EL (cell line): ENCODE results near the gene PCGF2.
"Not testable (repeated sequence)": the region's sequence is repeated elsewhere in the genome, so short reads cannot be mapped to it uniquely, and the experiment has no call there.

Experiments used
- DNase-seq: peaks from one replicate; pipeline ENCODE4 v3.0.0-alpha.2; 2016

Gene PCGF2

DNA sequence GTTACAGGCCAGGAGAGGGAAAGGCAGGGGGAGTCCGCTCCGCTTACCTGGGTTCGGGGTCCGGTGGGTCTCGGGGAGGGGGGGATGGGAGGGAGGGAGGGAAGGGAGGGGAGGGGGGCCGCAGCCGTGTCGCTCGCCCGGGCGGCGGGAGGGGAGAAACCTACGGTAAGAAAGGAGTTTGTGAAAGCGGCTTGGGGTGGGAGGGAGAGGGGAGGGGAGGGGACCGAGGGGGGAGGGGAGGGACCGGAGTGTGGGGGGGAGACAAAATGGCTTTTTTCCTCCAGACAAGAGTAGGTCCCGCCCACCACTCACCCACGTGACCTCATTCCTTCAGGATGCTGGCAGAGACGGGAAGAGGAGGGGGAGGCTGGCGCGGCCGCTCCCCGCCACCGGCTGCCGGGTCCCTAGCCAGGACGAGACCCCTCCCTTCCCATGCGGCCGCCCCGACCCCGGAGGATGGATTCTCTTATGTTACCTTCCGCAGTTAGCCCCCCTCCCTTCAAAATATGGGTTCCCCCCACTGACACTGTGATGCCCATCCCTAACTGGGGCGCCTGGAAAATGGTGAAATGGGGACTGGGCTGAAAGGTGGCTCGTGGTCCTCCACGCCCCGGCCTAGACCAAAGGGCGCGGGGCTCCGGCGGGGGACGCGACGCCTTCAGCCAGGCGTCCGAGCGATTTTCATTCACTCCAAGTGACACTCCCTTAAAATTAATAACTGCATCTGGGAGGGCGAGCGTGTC, at the start of gene PCGF2:
TSS of gene PCGF2 (minus strand) at position 188 of the 743 bp plus-strand sequence. CDS start 7,934 bp downstream, outside the sequence.
- DNase-seq: peak; percentile 94

DNA sequence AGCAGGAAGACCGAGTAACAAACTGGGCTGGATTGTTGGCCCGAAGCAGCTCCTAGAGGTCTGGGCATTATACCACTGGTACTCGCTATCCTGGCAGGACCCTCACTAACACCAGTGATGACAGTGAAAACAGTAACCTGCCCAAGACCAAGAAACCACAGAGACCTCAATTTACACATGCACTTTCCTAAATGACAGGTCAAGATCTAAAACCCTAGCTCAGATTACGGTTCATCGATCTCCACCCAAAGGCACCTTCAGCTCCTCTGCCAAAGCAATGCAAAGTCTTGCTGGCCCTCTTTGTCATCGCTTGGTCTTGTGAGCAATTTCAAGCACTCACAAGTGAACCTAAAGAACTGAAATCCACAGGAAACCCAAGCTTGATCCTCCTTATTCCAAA, 49.7 kb upstream of the PCGF2 start:
- DNase-seq: no peak

DNA sequence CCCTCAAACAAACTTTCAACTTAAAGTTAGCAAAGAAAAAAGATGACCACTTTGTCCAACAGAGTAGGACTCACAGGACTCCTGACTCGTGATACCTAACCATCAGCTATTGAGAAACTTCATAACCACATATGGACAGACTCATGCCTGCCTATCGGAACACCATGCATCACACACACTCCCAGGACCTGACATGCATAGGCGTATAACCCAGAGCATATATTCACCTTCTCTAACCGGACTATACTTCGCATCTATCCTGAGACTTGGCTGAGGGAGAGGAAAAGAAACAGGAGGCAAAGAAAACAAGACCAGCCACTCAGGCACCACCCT, 49.0 kb upstream of the PCGF2 start:
- peak; percentile 20 for DNase-seq

DNA sequence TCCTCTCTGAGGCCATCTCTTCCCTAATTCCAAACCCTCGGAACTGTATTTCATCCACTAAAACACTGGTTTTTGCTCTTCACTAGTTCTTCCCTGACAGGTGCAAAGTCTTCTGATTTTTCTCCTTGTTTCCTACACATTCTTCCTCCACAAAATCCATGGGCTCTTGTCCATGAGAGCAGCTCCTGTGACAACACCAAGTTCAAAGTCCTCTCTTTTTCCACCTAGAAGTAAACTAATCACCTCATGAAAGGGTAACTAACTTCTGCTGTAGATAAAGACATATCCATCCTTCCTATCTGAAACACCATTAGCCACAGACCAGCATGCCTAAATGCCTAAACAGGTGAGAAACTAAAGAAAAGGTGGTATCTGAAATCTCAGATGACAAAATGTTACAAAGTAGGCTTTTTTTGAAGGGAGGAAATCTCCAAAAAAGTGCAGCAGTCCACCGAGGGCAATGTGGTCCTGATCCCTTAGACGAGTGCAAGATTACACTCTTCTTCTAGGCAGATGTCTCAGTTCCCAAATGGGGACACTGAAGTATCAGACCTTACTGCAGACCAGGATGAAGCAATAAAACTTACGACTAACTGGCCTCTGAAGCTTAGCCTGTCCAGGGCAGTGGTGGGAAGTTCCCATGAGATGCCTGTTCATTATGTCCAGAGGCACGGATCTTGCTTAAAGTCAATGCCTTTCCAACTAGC, 48.5 kb upstream of the PCGF2 start:
- DNase-seq: no peak

DNA sequence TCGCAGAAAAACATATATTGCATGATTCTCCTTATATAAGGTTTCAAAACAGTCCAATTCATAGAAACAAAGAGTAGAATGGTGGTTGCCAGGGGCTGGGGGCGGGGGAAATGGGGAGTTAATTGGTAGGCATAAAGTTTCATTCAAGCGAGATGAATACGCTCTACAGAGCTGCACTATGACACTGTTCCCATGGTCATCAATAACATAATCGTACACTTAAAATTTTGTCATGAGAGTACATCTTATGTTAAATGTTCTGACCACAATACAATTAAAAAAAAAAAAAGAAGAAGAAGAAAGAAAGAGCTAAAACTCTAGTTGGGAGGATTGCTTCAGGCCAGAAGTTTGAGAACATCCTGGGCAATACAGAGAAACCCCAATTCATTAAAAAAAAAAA, 46.1 kb upstream of the PCGF2 start:
- no peak for DNase-seq

DNA sequence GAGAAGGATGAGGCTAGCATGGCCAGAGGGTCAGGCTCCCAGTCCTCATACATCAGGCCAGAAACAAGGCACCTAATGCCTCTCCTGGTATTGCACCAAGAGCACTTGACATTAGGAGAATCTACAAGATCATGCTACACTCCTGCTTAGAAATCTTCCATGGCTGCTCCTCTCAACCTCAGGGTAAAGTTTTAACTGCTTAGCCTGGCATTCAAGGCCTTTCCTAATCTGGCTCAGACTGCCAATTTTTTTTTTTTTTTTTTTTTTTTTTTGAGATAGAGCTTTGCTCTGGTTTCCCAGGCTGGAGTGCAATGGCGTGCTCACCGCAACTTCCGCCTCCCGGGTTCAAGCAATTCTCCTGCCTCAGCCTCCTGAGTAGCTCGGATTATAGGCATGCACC, 43.0 kb upstream of the PCGF2 start:
- no peak for DNase-seq

DNA sequence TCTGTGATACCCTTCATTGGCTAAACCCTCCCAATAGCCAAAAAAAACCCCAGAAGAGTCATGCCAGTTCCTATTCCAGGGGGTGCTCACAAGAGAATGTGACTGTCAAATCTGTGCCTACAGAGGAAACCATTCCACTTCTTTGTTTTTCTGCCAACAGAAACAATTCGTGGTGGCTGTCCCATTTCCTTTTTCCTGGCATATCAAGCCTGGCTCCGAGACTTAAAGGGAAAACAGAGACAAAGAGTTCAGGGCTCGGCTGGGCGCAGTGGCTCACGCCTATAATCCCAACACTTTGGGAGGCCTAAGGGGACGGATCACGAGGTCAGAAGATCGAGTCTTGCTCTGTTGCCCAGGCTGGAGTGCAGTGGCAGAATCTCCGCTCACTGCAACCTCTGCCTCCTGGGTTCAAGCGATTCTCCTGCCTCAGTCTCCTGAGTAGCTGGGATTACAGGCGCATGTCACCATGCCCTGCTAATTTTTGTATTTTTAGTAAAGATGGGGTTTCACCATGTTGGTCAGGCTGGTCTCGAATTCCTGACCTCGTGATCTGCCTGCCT, 42.1 kb upstream of the PCGF2 start:
- DNase-seq: not testable (repeated sequence)

DNA sequence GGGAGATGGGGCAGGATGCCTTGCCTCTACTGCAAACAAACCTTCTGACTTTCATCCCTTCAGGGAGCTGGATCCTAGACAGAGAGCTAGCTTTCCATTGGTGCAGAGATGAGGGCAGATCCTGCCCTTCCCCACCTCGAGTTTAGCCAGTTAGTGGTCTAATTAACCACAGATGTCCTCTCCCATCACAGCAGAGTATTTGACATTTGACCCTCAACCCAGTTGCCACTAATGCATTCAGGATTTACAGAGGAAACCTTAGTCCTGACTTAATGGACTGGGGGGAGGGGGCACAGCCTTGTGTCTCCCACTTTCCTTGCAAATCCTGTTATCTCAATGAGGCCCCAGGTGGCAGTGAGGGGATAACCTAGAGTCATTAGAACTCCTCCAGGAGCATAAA, 41.0 kb upstream of the PCGF2 start:
- peak; percentile 72 for DNase-seq

DNA sequence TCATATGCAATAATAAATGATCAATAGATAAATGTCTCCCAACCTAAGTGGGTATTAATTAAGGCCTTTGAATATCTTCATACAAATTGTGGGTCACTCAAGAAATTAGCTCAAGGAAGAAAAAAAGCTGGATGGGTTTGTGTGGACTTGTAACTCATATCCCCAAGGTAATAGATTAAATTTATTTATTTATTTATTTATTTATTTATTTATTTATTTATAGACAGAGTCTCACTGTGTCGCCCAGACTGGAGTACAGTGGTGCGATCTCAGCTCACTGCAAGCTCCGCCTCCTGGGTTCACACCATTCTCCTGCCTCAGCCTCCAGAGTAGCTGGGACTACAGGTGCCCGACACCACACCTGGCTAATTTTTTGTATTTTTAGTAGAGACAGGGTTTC, 39.9 kb upstream of the PCGF2 start:
- not testable (repeated sequence) for DNase-seq

DNA sequence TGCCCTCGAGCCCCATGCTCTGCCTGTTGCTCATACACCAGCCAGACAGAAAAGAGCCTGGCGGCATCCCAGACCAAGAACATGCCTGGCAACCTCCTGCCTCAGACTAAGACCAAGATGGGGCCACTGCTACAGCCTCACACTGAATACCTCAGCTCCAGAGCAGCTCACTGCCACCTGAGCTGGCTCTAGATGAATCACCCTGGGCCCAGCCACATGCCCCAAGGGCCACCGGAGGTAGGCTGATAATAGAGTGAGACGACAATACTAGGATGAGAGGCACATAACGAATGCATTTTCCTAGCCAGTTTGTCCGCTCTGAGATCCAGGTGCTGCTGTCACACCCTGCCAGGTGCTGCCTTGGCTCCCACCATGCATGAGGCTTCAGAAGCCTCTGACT, 38.2 kb upstream of the PCGF2 start:
- DNase-seq: no peak

DNA sequence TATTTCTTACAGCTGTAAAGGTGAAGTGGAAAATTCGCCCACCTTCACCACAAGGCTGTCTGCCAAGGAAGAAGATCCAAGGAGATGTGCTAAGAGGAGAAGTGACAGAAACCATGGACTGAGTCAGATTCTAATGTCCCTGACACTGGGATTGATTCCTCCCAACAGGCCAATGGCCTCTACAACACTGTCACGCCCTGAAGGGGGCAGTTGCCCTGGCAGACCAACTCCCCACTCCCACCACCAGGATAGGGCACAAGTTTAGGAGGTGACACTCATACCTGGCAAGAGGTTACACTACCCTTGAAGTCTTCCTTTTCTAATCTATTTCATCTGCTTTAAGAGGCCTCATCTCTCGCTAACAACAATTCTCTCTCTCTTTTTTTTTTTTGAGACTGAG, 35.1 kb upstream of the PCGF2 start:
- no peak for DNase-seq

DNA sequence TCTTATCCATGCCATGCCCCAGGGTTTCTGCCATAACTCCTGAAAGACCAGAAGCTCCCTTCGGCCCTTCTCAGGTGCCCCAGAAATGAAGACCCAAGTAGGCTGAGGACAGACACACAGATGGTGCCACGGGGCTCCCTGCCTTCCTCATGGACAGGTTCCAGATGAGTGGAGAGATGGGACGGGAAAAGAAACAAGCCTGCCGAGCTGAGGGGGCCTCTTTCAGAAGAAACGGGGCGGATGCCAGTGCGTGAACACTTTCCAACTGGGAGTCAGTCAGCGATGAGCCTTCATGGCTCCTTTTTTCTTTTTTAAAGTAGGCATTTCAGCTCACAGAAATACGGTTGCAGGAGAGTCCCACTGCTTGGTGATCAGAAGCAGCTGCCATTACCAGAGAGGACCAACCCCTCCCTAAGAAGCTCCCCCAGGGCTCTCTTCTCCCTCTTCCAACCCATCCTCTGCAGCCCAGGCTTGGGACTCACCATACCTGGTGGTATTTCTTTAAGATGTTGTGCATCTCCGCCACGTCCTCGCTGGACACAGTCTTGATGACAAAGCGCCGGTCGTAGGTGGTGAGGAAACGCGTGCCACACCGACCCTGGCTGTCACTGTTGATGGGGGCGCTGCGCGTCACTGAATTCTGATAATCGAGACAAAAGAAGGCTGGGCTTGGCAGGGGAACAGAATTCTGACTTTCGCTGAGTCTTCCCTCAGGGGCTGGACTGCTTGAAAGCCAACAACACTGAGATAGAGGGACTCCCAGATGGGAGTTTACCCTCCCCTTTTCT, 32.0 kb upstream of the PCGF2 start:
- no peak for DNase-seq

DNA sequence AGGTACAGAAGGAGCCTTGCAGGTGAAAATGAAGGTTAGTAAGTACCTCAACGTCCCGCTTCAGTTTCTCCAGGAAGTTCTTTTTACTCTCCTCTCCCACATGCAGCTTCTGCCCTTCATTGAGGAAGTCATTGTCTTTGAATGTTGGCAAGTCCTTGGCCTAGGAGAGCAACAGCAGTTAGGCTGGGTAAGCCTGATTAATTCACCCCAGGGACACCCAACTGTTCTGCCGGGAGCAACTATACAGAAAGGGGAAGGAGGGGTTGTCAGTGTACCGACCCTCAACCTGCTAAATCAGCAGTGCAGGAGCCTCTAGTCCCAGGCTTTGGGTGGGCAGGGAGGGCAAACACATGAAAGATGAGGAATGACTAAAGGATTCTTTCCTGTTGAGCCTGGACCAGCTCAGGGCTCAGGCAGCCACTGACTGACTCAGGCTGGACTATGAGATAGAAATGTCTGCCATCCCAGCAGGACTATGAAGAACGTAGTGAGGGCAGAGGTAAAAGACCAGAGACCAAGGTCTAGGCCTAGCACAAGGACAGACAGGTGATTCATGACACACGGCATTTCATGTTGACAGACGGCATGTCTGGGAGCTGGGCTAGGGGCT, 29.6 kb upstream of the PCGF2 start:
- no peak for DNase-seq

DNA sequence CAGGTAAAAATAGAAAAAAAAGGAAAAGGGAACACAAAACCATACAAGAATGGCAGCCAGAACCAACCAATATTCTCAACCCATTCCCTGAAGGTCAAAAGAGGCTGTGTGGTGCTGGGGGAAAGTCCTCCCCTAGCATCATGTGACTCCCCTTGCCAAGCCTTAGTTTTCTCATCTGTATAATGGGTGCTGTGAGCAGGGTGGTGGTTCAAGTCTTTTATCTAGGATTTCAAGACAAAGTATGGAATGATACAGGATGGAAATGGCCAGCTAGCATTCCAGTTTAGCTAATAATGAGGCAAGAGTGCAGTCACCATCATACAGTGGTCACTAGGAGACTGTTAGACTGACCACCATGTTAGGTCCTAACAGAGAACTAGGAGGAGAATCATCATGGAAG, 25.1 kb upstream of the PCGF2 start:
- DNase-seq: no peak

DNA sequence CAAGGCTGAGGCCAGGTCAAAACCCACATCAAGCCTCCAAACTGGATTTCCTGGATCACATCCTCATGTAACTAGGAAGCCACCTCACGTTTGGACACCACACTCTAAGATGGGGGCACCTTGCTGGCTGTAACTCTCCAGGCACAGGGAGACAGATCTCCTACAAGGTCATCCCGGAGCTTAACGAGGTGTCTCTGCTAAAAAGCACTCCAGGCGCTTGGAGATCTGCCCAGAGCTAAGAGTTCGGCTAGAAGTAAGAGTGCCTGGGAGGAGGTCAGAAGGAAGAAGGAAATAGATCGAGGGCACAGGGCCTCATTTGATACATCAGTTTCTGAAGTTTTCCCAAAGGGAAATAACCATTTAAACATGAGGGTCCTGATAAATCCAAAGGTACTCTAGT, 20.3 kb upstream of the PCGF2 start:
- DNase-seq: no peak

DNA sequence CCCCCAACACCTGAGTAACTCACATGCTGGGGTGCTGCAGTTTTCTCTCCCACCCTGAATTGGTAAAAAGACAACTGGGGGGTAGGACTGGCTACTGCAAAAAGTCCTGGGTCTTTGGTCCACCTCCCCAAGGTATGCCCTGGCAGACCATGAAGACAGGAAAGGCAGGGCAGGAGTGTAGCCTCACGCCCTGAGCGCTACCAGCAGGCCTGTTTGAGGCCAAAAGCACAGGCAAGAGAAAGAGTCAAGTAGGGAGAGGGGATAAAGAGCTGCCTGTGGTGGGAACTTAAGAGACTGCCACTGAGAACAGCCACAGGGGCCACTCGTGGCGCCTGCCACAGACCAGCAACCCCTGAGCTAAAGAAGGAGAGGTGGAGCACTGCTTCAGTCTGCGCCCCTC, 18.2 kb upstream of the PCGF2 start:
- no peak for DNase-seq

DNA sequence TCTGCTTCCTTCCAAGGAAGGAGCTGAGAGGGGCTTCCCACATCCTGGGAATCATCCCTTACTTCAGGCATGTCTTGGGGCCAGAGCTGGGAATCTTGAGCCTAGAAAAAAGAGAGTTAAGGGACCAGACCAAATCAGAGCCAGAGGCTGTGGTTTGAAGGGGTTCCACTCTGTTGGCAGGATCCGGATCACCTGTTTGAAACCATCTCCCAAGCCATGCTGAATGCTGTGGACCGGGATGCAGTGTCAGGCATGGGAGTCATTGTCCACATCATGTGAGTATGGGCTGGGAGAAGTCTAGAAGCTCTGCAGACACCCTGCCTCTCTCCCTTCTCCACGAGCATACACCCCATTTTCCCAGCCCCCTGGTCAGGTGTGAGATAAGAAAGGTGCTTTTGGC, 14.1 kb upstream of the PCGF2 start:
- DNase-seq: no peak

DNA sequence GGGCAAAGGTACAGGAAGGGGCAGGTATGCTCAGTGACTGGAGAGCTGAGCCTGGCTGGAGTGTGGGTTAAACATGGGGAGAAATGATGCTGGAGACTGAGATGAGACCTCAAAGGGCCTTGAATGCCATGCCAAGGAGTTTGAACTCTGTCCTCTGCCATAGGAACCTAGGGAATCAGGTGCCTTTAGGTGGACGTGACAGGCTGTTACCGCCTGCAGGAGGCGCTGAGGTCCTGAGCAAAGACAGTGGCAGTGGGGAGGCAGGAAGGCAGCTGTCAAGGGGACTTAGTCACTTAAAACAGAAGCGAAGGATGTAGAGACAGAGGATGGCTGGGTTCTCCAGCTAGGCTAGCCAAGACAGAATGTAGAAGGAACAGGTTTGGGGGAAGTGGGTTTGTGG, 13.5 kb upstream of the PCGF2 start:
- peak; percentile 53 for DNase-seq

DNA sequence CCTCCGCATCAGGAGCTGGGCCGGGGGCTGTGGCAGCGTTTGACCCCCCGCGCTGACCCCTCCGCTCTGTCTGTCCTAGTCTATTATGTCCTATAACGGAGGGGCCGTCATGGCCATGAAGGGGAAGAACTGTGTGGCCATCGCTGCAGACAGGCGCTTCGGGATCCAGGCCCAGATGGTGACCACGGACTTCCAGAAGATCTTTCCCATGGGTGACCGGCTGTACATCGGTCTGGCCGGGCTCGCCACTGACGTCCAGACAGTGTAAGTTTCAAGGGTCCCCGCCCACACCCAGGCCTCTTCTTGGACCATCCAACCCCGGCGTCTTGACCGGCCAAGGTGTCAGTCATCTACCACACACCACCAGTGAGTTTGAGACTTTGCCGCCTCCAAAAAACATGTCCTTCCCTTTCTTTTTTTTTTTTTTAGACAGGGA, 5.0 kb upstream of the PCGF2 start:
- no peak for DNase-seq

DNA sequence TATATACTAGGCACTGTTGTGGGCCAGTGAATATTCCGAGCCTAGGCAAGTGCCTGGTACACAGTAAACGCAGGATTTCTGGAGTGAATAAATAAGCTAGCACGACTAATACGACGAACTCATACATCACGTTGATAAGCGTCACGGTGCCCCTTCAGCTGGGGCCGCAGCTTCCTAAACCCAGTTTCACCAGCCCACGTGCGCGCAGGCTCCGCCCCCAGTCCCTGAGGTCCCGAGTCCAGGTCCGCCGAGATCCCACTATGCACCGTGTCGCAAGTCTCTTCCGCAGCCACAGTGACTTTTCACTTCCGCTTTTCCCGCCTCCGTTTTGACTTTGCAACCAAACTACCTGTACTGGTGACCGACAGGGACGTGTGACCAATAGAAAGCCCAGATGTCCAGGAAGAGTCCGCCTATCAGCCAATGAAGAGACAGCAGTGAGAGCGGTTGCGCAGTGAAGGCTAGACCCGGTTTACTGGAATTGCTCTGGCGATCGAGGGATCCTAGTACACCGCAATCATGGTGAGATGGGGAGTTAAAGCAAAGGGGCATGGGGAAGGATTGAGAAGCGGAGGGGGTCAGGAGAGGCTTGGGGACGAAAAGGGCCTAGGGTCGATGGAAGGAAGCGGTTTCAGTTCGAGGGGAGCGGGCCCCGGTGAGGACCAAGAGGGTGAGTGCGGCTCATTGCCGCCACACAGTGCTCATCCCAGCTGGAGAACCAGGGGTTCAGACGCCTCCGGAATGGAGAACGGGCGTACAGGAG, 4.4 kb upstream of the PCGF2 start, which contains the start of gene PSMB3:
TSS of gene PSMB3 (plus strand) at position 434 of the 763 bp plus-strand sequence. CDS start at position 520, 86 bp downstream.
- DNase-seq: peak; percentile 100

DNA sequence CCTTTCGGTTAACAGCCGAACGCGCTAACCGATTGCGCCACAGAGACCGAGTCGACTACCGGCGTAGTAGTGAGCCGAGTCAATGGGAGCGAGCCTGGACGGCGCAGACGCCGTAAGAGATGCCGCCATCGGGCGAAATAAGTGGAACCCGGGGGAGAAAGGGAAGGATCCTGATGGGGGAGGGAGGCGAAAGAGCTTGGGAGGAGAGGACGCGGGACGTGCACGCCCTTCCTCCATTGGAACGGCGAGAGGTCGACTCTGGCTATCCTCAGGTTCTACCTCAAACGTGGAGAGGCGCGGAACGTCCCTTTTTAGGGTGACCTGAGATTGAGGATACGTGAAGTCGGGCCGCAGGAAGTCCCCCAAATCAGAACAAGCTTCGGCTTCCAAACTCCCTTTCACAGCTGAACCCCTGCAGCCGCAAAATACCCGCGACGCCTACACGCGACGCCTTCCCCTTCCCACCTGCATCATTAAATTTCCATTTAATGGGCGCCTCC, 3.7 kb upstream of the PCGF2 start:
- peak; percentile 88 for DNase-seq
